Muscle of leg (tissue), 11 donors: ENCODE measurements around the gene BCAS2. TPM values are rescaled to one million over a fixed set of nuclear protein-coding genes. Genes with fewer than 3 reads are reported as not detected.

Experiments
- DNase-seq: peaks from one replicate; pipeline ENCODE4 v3.0.0; 2013
- H3K27ac ChIP-seq: one replicate; pipeline ENCODE4 v1.5.1; 2013; ENCODE audit warnings: mild to moderate bottlenecking, low read length, control low read depth
- H3K27me3 ChIP-seq: one replicate; pipeline ENCODE4 v1.6.1; 2013; ENCODE audit warnings: low read length; ENCODE audit not compliant: control insufficient read depth, insufficient read depth
- H3K36me3 ChIP-seq: one replicate; pipeline ENCODE4 v1.6.1; 2013; ENCODE audit warnings: low read length; ENCODE audit not compliant: control insufficient read depth, insufficient read depth
- H3K4me1 ChIP-seq: one replicate; pipeline ENCODE4 v1.6.1; 2013; ENCODE audit warnings: low read length; ENCODE audit not compliant: control insufficient read depth, insufficient read depth
- H3K4me3 ChIP-seq: one replicate; pipeline ENCODE4 v1.5.1; 2013; ENCODE audit warnings: low read length, control low read depth
- H3K9me3 ChIP-seq: replicated peaks from 2 replicates; pipeline ENCODE4 v1.6.1; 2013; ENCODE audit warnings: low read depth, low read length; ENCODE audit not compliant: control insufficient read depth
- WGBS: methylation state at CpG from one replicate; pipeline ENCODE4 v1.1.5; 2013; ENCODE audit warnings: missing lambda C conversion rate; ENCODE audit not compliant: insufficient coverage; 5-methylcytosine and 5-hydroxymethylcytosine counted together
- polyA plus RNA-seq, 8 donors: library from polyadenylated mRNA; unstranded; fragments of 120-200 nt; gene quantifications; one replicate each; pipeline versions ENCODE4 v1.2.1 to v1.2.3, GENCODE V29; 2013; ENCODE audit warnings: inconsistent platforms in 1 of 8, low replicate concordance in 1 of 8; ENCODE audit not compliant: insufficient read length in 8 of 8, insufficient read depth in 1 of 8
- total RNA-seq: library from RNA; stranded (reverse); fragments of 120-200 nt; gene quantifications from one replicate; pipeline ENCODE4 v1.2.4, GENCODE V29; 2013

Gene BCAS2
- total and polyA plus RNA-seq, 9 donors = 21.0 to 31.9 (median 26.8) TPM

GRCh38 chr1:114607223-114607622 lies 25.8 kb upstream of the BCAS2 start:
- H3K9me3 ChIP-seq = no peaks in the 10 kb centered on the region
- H3K4me3 ChIP-seq = no peak overlapping the region
- H3K27ac ChIP-seq = no peak overlapping the region
- no peaks in the 10 kb centered on the region for H3K4me1 ChIP-seq
- DNase-seq = no peak
- H3K27me3 ChIP-seq = no peaks in the 10 kb centered on the region
- WGBS = no CpG with 5 or more reads among the region's 1 CpG
- H3K36me3 ChIP-seq = peaks cover 8% of the 10 kb centered on the region

DNA sequence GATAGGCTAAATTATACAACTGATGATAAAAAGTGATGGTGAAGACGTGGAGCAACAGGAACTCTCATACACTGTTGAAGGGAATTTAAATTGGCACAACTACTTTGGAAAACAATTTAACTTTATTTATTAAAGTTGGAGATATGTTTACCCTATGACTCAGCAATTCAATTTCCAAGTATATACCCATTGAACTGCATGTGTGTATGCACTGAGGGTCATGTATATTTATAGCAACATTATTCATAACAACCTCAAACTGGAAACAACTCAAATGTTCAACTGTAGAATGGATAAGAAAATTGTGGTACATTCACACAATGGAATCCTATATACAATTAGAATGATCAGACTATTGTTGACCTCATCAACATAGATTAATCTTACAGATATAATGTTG lies 16.5 kb upstream of the BCAS2 start:
- H3K27me3 ChIP-seq = no peaks in the 10 kb centered on the region
- no peak overlapping the region for H3K4me3 ChIP-seq
- WGBS = no CpG with 5 or more reads among the region's 1 CpG
- no peak for DNase-seq
- no peaks in the 10 kb centered on the region for H3K4me1 ChIP-seq
- H3K9me3 ChIP-seq = no peaks in the 10 kb centered on the region
- no peaks in the 10 kb centered on the region for H3K36me3 ChIP-seq
- no peak overlapping the region for H3K27ac ChIP-seq

DNA sequence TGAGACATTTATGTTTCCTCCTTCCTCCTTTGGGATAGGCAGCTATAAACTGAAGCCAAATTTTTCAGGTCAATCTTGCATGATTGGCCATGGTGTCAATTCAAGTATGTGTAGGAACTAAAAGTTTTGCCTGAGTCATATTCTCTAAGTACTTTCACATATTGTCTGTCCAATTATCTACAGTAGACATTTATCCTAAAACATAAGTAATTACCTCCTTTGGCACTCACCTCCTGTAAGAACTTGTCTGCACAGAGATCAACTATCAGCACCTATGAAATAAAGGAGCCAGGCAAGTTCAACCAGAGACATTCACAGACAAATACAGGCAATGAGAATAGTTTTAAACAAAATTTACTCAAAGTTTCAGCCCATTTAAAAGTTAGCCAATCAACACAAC lies 14.2 kb upstream of the BCAS2 start:
- Histone ChIP-seq H3K27me3 (no peaks in the 10 kb centered on the region), H3K4me3 (no peak overlapping the region), H3K9me3 (no peaks in the 10 kb centered on the region), H3K4me1 (no peaks in the 10 kb centered on the region), H3K36me3 (no peaks in the 10 kb centered on the region), H3K27ac (no peak overlapping the region)
- DNase-seq = no peak

DNA sequence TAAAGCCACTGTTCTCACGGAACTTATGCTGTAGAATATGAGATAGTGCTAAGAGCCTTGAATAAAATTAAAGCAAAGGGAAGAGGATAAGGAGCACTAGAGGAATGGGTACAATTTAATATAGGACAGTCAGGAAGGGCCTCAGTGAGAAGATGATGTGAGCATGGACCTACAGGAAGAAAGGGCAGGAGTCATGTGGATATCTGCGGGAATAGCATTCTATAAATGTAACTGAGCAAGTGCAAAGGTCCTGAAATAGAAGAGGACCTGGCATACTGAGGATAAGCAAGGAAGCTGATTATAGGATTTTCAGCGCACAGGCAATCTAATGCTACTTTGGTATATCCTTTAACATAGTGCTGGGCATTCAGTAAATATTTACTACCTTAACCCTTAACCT lies 12.6 kb upstream of the BCAS2 start:
- no peaks in the 10 kb centered on the region for H3K27me3 ChIP-seq
- no peak for DNase-seq
- no peaks in the 10 kb centered on the region for H3K9me3 ChIP-seq
- no peaks in the 10 kb centered on the region for H3K36me3 ChIP-seq
- no peaks in the 10 kb centered on the region for H3K4me1 ChIP-seq
- 80% methylated on average over 2 of the region's 3 CpGs for WGBS
- H3K27ac ChIP-seq = no peak overlapping the region
- no peak overlapping the region for H3K4me3 ChIP-seq

DNA sequence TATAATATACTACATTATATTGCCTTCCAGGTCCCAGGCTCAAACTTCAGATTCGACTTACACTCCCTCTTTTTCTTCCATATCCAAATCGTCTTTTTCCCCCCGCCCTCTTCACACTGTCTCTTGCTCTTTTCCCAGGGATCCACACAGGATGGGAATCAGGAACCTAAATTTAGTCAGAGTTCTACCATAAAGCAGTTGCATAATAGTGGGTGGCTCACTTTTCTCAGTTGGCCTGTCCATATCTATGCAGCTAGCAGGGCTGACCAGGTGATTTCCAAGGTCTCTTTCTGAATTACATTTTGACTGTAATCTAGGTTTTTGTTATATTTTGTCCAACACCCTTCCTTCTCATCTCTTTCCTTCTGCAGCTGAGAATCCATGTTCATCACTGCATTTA lies 7.7 kb upstream of the BCAS2 start:
- Histone ChIP-seq H3K4me1 (no peaks in the 10 kb centered on the region), H3K9me3 (no peaks in the 10 kb centered on the region), H3K36me3 (peaks cover 3% of the 10 kb centered on the region), H3K4me3 (no peak overlapping the region), H3K27ac (no peak overlapping the region), H3K27me3 (no peaks in the 10 kb centered on the region)
- DNase-seq = no peak
- WGBS = no CpG with 5 or more reads among the region's 3 CpGs

- no peaks in the 10 kb centered on the region for H3K4me1 ChIP-seq
- DNase-seq = no peak
- no peaks in the 10 kb centered on the region for H3K27me3 ChIP-seq
- H3K27ac ChIP-seq = no peak overlapping the region
- H3K9me3 ChIP-seq = no peaks in the 10 kb centered on the region
- no peak overlapping the region for H3K4me3 ChIP-seq
- WGBS = 80% methylated on average over 1 of the region's 2 CpGs
- H3K36me3 ChIP-seq = peaks cover 3% of the 10 kb centered on the region
Observed at GRCh38 chr1:114588196-114588689, 6.8 kb upstream of the BCAS2 start.

- Histone ChIP-seq H3K9me3 (no peaks in the 10 kb centered on the region), H3K4me3 (no peak overlapping the region)
Observed at GRCh38 chr1:114587203-114587991, 6.0 kb upstream of the BCAS2 start.

DNA sequence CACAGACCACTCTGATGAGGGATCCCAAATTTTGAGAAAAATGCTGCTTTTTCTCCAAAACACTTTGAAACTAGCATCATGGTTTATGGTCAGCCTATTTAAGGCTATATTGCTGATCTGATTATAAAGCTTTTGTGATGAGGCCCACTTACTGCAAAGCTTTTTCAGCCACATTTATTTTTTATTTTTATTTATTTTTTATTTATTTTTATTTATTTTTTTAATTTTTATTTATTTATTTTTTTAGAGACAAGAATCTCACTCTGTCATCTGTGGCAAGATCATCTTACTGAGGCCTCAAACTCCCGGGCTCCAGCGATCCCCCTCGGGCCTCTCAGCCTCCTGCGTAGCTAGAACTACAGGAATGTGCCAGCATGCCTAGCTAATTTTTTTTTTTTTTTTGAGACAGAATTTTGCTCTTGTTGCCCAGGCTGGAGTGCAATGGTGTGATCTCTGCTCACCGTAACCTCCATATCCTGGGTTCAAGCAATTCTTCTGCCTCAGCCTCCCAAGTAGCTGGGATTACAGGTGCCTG lies 5.2 kb upstream of the BCAS2 start:
- H3K36me3 ChIP-seq = peaks cover 3% of the 10 kb centered on the region
- no peaks in the 10 kb centered on the region for H3K9me3 ChIP-seq
- H3K27ac ChIP-seq = no peak overlapping the region
- WGBS = 100% methylated on average over 5 of the region's 5 CpGs
- no peak overlapping the region for H3K4me3 ChIP-seq
- peaks cover 7% of the 10 kb centered on the region for H3K4me1 ChIP-seq
- H3K27me3 ChIP-seq = no peaks in the 10 kb centered on the region
- DNase-seq = no peak

More at GRCh38 chr1:114587203-114587991, 6.0 kb upstream of the BCAS2 start:
- 86% methylated on average over 4 of the region's 16 CpGs for WGBS
- Histone ChIP-seq H3K4me1 (peaks cover under 1% of the 10 kb centered on the region), H3K27ac (peak overlapping the region; percentile 13), H3K36me3 (peaks cover 3% of the 10 kb centered on the region), H3K27me3 (no peaks in the 10 kb centered on the region)
- peak; percentile 7 for DNase-seq

DNA sequence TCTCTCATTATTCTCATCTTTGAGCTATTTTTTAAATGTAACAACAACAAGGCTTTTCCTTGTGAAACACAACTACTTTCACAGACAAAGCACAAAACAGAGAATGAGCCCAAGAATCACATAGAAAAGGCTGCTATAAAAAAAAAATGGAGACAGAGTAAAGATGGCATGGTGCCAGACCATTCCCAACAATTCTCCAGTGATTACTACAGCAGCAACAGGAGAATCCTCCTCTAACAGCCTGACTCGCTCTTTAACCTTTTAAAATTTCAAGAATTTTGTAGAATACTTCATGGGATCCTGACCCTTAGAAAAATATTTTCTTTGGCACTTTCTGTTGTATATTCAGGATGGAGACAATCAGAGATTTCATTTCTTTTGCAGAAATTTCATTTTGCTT lies 3.8 kb upstream of the BCAS2 start:
- peak; percentile 11 for DNase-seq
- WGBS = no CpG with 5 or more reads among the region's 1 CpG
- Histone ChIP-seq H3K4me1 (peaks cover 7% of the 10 kb centered on the region), H3K27ac (no peak overlapping the region), H3K9me3 (no peaks in the 10 kb centered on the region), H3K27me3 (no peaks in the 10 kb centered on the region), H3K36me3 (peaks cover 3% of the 10 kb centered on the region), H3K4me3 (no peak overlapping the region)

DNA sequence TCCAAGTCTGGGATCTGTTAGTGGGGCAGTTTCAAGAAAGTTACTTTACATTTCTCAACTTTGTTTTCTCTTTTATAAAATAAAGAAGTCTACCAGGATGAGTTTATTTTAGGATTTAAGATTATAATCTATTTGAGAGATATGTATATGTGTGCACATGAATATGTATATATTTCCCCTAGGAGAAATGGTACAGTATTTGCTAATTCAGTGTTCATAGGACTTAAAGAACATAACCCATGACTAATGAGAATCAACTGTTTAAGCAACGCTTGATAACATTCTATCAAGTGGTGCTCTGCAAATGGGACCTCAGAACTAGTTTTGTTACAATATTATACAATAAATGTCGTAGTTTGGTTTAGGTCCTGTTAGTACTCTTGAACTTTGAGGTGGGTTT lies 7.0 kb downstream of the BCAS2 start:
- H3K27ac ChIP-seq = no peak overlapping the region
- DNase-seq = no peak
- WGBS = no CpG with 5 or more reads among the region's 2 CpGs
- H3K36me3 ChIP-seq = peaks cover 58% of the 10 kb centered on the region
- no peaks in the 10 kb centered on the region for H3K9me3 ChIP-seq
- H3K4me1 ChIP-seq = no peaks in the 10 kb centered on the region
- H3K27me3 ChIP-seq = no peaks in the 10 kb centered on the region
- H3K4me3 ChIP-seq = no peak overlapping the region
